GM19372 (cell line): Measurements from ENCODE around the gene CKMT1B.
"Not testable (repeated sequence)": the region's sequence is repeated elsewhere in the genome, so short reads cannot be mapped to it uniquely, and the experiment has no call there.

ENCODE experiments used
- ATAC-seq: cut with Tn5 transposase; IDR thresholded peaks from one replicate; pipeline ENCODE4 v1.9.1; 2021; ENCODE audit warnings: mild to moderate bottlenecking, low read depth, moderate library complexity; ENCODE audit not compliant: unreplicated experiment

The CKMT1B gene

DNA sequence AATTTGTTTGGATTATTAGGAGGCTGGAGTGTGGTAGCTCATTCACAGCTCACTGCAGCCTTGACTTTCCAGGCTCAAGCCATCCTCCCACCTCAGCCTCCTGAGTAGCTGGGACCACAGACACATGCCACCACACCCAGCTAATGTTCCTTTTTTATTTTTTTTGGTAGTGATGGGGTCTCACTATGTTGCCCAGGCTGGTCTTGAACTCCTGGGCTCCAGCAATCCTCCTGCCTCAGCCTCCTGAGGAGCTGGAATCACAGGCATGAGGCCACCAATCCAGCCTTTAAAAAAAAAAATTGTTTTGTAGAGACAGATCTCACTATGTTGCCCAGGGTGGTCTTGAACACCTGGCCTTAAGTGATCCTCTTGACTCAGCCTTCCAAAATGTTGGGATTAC, 33.1 kb downstream of the CKMT1B start:
- not testable (repeated sequence) for ATAC-seq

DNA sequence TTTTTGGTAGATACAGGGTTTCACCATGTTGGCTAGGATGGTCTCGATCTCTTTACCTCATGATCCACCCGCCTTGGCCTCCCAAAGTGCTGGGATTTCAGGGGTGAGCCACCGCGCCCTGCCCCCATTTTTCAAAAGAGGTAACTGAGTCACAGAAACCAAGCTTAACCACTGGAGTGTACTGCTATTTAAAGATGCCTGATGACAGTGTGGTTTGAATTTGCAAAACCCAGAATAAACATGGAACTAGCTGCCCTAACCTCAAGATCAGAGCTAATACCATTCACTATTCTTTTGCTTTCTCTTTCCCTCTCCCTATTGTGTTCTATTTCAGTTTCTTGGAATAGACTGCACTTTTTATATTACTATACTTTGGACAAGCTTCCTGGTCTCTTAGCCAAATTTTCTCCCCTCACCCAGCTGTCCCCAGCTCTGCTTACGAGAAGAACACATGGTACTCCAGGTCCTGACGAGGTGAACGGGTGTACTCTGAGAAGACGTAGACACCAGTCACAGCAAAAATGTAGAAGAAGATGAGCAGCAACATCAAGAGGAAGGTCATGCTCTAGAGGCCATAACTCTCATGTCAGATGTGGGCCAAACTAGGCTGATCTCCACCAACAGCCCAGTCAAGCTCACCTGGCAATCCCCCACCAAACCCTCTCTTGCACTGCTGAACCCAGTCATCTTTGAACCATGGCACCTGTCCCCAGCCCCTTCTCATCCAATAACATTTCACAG, 44.8 kb downstream of the CKMT1B start:
- not testable (repeated sequence) for ATAC-seq
